HepG2 (cell line): ENCODE results near the gene KLF9. TPM values are rescaled to one million over a fixed set of nuclear protein-coding genes. Genes with fewer than 3 reads are reported as not detected.

Experiments used
- ASH2L ChIP-seq: fragments of 300-600, 200-600 bp; sonication (generic); IDR thresholded peaks from 2 replicates; pipeline ENCODE4 v1.7.0; 2017; ENCODE audit warnings: low read depth, mild to moderate bottlenecking, moderate library complexity, mixed read lengths, low read length; ENCODE audit not compliant: insufficient read length
- BHLHE40 ChIP-seq: IDR thresholded peaks from 2 replicates; pipeline ENCODE4 v1.6.1; 2011; ENCODE audit warnings: low read length, improper control_type of control experiment
- CEBPB ChIP-seq: IDR thresholded peaks from 2 replicates; pipeline ENCODE4 v1.6.1; 2011; ENCODE audit warnings: low read depth, low read length, improper control_type of control experiment, borderline replicate concordance
- ELK4 ChIP-seq: sonication (generic); formaldehyde crosslinking; IDR thresholded peaks from 2 replicates; pipeline ENCODE4 v1.9.0; 2021; ENCODE audit warnings: missing genetic modification reagents, borderline replicate concordance
- FOXA1 ChIP-seq, 2 experiments: fragments of 450-650 bp in 1 of 2; sonication (generic) in 1 of 2; formaldehyde crosslinking in 1 of 2; IDR thresholded peaks; 2 replicates each; pipeline versions ENCODE4 v1.4.0 to v1.6.1; 2016 to 2020; ENCODE audit warnings: missing genetic modification reagents in 1 of 2
- HOXA7 ChIP-seq: sonication (generic); formaldehyde crosslinking; IDR thresholded peaks from 2 replicates; pipeline ENCODE4 v1.8.1; 2022; ENCODE audit warnings: mild to moderate bottlenecking, missing genetic modification reagents, moderate library complexity
- KDM4B ChIP-seq: sonication (generic); formaldehyde crosslinking; IDR thresholded peaks from 2 replicates; pipeline ENCODE4 v1.4.0; 2020; ENCODE audit warnings: missing genetic modification reagents
- MEIS2 ChIP-seq: sonication (generic); formaldehyde crosslinking; IDR thresholded peaks from 2 replicates; pipeline ENCODE4 v1.9.0; 2021; ENCODE audit warnings: mild to moderate bottlenecking, missing genetic modification reagents
- NBN ChIP-seq: fragments of 450-650 bp; conservative IDR thresholded peaks from 2 replicates; pipeline ENCODE4 v1.6.1; 2017
- NFE2 ChIP-seq: sonication (generic); formaldehyde crosslinking; IDR thresholded peaks from 2 replicates; pipeline ENCODE4 v1.4.0; 2020; ENCODE audit warnings: missing genetic modification reagents
- NPAS2 ChIP-seq: sonication (generic); formaldehyde crosslinking; IDR thresholded peaks from 2 replicates; pipeline ENCODE4 v1.8.0; 2022; ENCODE audit warnings: mild to moderate bottlenecking, missing genetic modification reagents, borderline replicate concordance
- RAD21 ChIP-seq: fragments of 450-650 bp; formaldehyde crosslinking; IDR thresholded peaks from 2 replicates; pipeline ENCODE4 v1.5.0; 2020; ENCODE audit warnings: mild to moderate bottlenecking
- RBAK ChIP-seq: sonication (generic); formaldehyde crosslinking; IDR thresholded peaks from 2 replicates; pipeline ENCODE4 v1.5.1; 2020; ENCODE audit warnings: mild to moderate bottlenecking, missing genetic modification reagents
- SIX1 ChIP-seq: sonication (generic); formaldehyde crosslinking; IDR thresholded peaks from 2 replicates; pipeline ENCODE4 v1.4.0; 2020; ENCODE audit warnings: missing genetic modification reagents, borderline replicate concordance
- TAF15 ChIP-seq: fragments of 200-400 bp; formaldehyde crosslinking; IDR thresholded peaks from one replicate; pipeline ENCODE4 v1.6.1; 2018; ENCODE audit warnings: mild to moderate bottlenecking, low read depth, low read length; ENCODE audit not compliant: poor library complexity, severe bottlenecking
- TBP ChIP-seq: sonication (generic); formaldehyde crosslinking; IDR thresholded peaks from 2 replicates; pipeline ENCODE4 v1.5.0; 2020; ENCODE audit warnings: missing genetic modification reagents
- TERF1 ChIP-seq: sonication (generic); formaldehyde crosslinking; IDR thresholded peaks from 2 replicates; pipeline ENCODE4 v1.8.0; 2022; ENCODE audit warnings: mild to moderate bottlenecking, missing genetic modification reagents, moderate library complexity
- ZC3H13 ChIP-seq: sonication (generic); formaldehyde crosslinking; IDR thresholded peaks from 2 replicates; pipeline ENCODE4 v1.8.1; 2023; ENCODE audit warnings: mild to moderate bottlenecking, missing genetic modification reagents, moderate library complexity
- ZNF101 ChIP-seq: sonication (generic); formaldehyde crosslinking; IDR thresholded peaks from 2 replicates; pipeline ENCODE4 v1.4.0; 2020; ENCODE audit warnings: mild to moderate bottlenecking, low read depth, missing genetic modification reagents, borderline replicate concordance
- ZNF251 ChIP-seq: sonication (generic); formaldehyde crosslinking; IDR thresholded peaks from 2 replicates; pipeline ENCODE4 v1.9.0; 2021; ENCODE audit warnings: mild to moderate bottlenecking, missing genetic modification reagents
- ZNF276 ChIP-seq: sonication (generic); formaldehyde crosslinking; IDR thresholded peaks from 2 replicates; pipeline ENCODE4 v1.4.0; 2020; ENCODE audit warnings: mild to moderate bottlenecking, low read depth, missing genetic modification reagents
- ZNF296 ChIP-seq: sonication (generic); formaldehyde crosslinking; conservative IDR thresholded peaks from 2 replicates; pipeline ENCODE4 v1.5.0; 2020; ENCODE audit warnings: mild to moderate bottlenecking, missing genetic modification reagents
- ZNF33A ChIP-seq: sonication (generic); formaldehyde crosslinking; IDR thresholded peaks from 2 replicates; pipeline ENCODE4 v1.5.1; 2020; ENCODE audit warnings: missing genetic modification reagents, mild to moderate bottlenecking, moderate library complexity, borderline replicate concordance
- ZNF468 ChIP-seq: sonication (generic); formaldehyde crosslinking; IDR thresholded peaks from 2 replicates; pipeline ENCODE4 v1.8.0; 2022; ENCODE audit warnings: mild to moderate bottlenecking, moderate library complexity, missing genetic modification reagents
- ZNF512B ChIP-seq: sonication (generic); formaldehyde crosslinking; IDR thresholded peaks from 2 replicates; pipeline ENCODE4 v1.5.1; 2020; ENCODE audit warnings: missing genetic modification reagents, mild to moderate bottlenecking, borderline replicate concordance
- ZNF746 ChIP-seq: sonication (generic); formaldehyde crosslinking; IDR thresholded peaks from 2 replicates; pipeline ENCODE4 v1.8.0; 2022; ENCODE audit warnings: mild to moderate bottlenecking, missing genetic modification reagents
- polyA plus RNA-seq, 8 experiments: library from polyadenylated mRNA; depleted of rRNA in 3 of 8; stranded (reverse) in 7 of 8; unstranded in 1 of 8; fragments of >200 nt; fragmentation: Illumina TruSeq in 4 of 8; extraction: Trizol in 4 of 8; gene quantifications; 2 replicates each; pipeline versions ENCODE4 v1.2.1 to v1.2.3, GENCODE V29; 2011 to 2016; ENCODE audit warnings: low read depth in 4 of 8, missing spikeins in 1 of 8, mixed read lengths in 1 of 8; ENCODE audit not compliant: insufficient read depth in 1 of 8
- total RNA-seq, 5 experiments: library from RNA; depleted of rRNA; stranded (reverse); fragments of >200 nt; fragmentation: Illumina TruSeq; extraction: Trizol; gene quantifications; 2 replicates each; pipeline ENCODE4 v1.2.3, GENCODE V29; 2016; ENCODE audit warnings: low read depth in 1 of 5

KLF9 gene
- total and polyA plus RNA-seq, 2 of the 13 experiments (the other 11 are each of a cell fraction or from before 2014, with no cell fraction given), result 5.7 to 7.2 TPM

- TF ChIP-seq ZNF276 (no peak), TBP (CRISPR knock-in tag) (no peak), BHLHE40 (no peak), ZNF296 (CRISPR knock-in tag) (no peak), ZNF512B (no peak), CEBPB (no peak), ZC3H13 (CRISPR knock-in tag) (no peak), NPAS2 (CRISPR knock-in tag) (no peak), SIX1 (CRISPR knock-in tag) (no peak), NBN (no peak), ELK4 (CRISPR knock-in tag) (no peak), ZNF101 (CRISPR knock-in tag) (no peak), NFE2 (no peak), RBAK (CRISPR knock-in tag) (no peak), RAD21 (CRISPR knock-in tag) (peak; percentile 40), ZNF33A (CRISPR knock-in tag) (no peak), ZNF746 (CRISPR knock-in tag) (no peak), ASH2L (no peak), ZNF468 (CRISPR knock-in tag) (no peak), ZNF251 (CRISPR knock-in tag) (no peak), MEIS2 (CRISPR knock-in tag) (no peak), TAF15 (no peak), TERF1 (CRISPR knock-in tag) (no peak), FOXA1 (IDR thresholded peaks at IDR 0.05) (no peak), FOXA1 (CRISPR knock-in tag; IDR thresholded peaks at IDR 0.05) (no peak), HOXA7 (no peak), KDM4B (CRISPR knock-in tag) (no peak)
Measured at GRCh38 chr9:70413464-70413798, 1.0 kb downstream of the KLF9 start (continued).
